GM12878 (cell line): ENCODE data around the gene PDCD7. TPM values are rescaled to one million over a fixed set of nuclear protein-coding genes. Genes with fewer than 3 reads are reported as not detected.

ENCODE experiments used
- ATAC-seq: fragments of 200-7000 bp; cut with Tn5 transposase; 3 replicates; pipeline ENCODE4 v1.9.1; 2020; ENCODE audit warnings: mild to moderate bottlenecking, moderate library complexity
- BruUV-seq: library from RNA; stranded (reverse); fragments of 400-500 nt; replicated peaks from 2 replicates; lab custom pipeline; 2021; lab: Mats Ljungman, UMichigan
- CTCF ChIA-PET: fragments of 300-600 bp; sonication (Branson Sonifier 250); formaldehyde crosslinking; extraction: SDS; loops from one replicate; lab custom pipeline; 2021; ENCODE audit warnings: inconsistent platforms; lab: Yijun Ruan, JAX
- POLR2A ChIA-PET: fragments of 350-600 bp; formaldehyde crosslinking; extraction: SDS; loops from one replicate; lab custom pipeline; 2021; ENCODE audit warnings: inconsistent platforms; lab: Charles Lee
- RAD21 ChIA-PET: fragments of 300-600 bp; sonication (Branson Sonifier 250); formaldehyde crosslinking; loops from one replicate; lab custom pipeline; 2023; ENCODE audit warnings: antibody characterized with exemption; ENCODE audit not compliant: unreplicated experiment; lab: Charles Lee
- SMC1A ChIA-PET: fragments of 300-600 bp; sonication (Branson Sonifier 250); formaldehyde crosslinking; loops from one replicate; lab custom pipeline; 2023; ENCODE audit not compliant: unreplicated experiment, uncharacterized antibody; lab: Charles Lee
- DNase-seq: peaks from one replicate; pipeline ENCODE4 v3.0.0-alpha.2; 2011; ENCODE audit warnings: low read depth, low spot score
- FAIRE-seq: peaks from 3 replicates; lab custom pipeline; 2011; peaks lifted over from hg19 to GRCh38; lab: Jason Lieb, UNC
- H2AFZ ChIP-seq: 2 replicates; pipeline ENCODE4 v1.6.0; 2011; ENCODE audit warnings: low read depth, low read length, control low read depth; ENCODE audit not compliant: control insufficient read depth
- H3K27ac ChIP-seq: 2 replicates; pipeline ENCODE4 v1.5.1; 2011; ENCODE audit warnings: control low read depth; ENCODE audit not compliant: control insufficient read depth, insufficient read depth
- H3K27me3 ChIP-seq, 2 experiments: replicated peaks in 1 of 2; 2 replicates each; pipeline versions ENCODE4 v1.6.0 to v1.6.1; 2011; ENCODE audit warnings: low read length in 1 of 2; ENCODE audit not compliant: control insufficient read depth in 2 of 2, insufficient read depth in 2 of 2
- H3K36me3 ChIP-seq, 2 experiments: 2 replicates each; pipeline ENCODE4 v1.5.1; 2011; ENCODE audit warnings: low read length in 1 of 2; ENCODE audit not compliant: control insufficient read depth in 2 of 2, insufficient read depth in 2 of 2
- H3K4me1 ChIP-seq: 2 replicates; pipeline ENCODE4 v1.6.1; 2011; ENCODE audit warnings: mild to moderate bottlenecking, low read length, moderate library complexity, mixed read lengths; ENCODE audit not compliant: control insufficient read depth, insufficient read depth
- H3K4me2 ChIP-seq: 2 replicates; pipeline ENCODE4 v1.6.0; 2011; ENCODE audit warnings: control low read depth; ENCODE audit not compliant: control insufficient read depth, insufficient read depth
- H3K4me3 ChIP-seq: fragments of 200-600 bp; sonication (generic); 2 replicates; pipeline ENCODE4 v1.5.1; 2016
- H3K79me2 ChIP-seq: 2 replicates; pipeline ENCODE4 v1.6.0; 2011; ENCODE audit warnings: low read length; ENCODE audit not compliant: control insufficient read depth, insufficient read depth
- H3K9ac ChIP-seq: 2 replicates; pipeline ENCODE4 v1.8.0; 2011; ENCODE audit warnings: low read length, control low read depth, mixed read lengths; ENCODE audit not compliant: control insufficient read depth, insufficient read depth
- H3K9me3 ChIP-seq: replicated peaks from 3 replicates; pipeline ENCODE4 v1.5.1; 2011; ENCODE audit warnings: mild to moderate bottlenecking, low read length; ENCODE audit not compliant: control insufficient read depth, insufficient read depth
- H4K20me1 ChIP-seq: 2 replicates; pipeline ENCODE4 v1.6.0; 2011; ENCODE audit not compliant: control insufficient read depth, insufficient read depth
- EGR1 ChIP-seq, 2 experiments: IDR thresholded peaks; 1 replicate in 1 of 2; 2 replicates in 1 of 2; pipeline ENCODE4 v1.6.1; 2011 to 2012; ENCODE audit warnings: low read depth in 2 of 2, low read length in 2 of 2, borderline replicate concordance in 1 of 2, mild to moderate bottlenecking in 1 of 2, moderate library complexity in 1 of 2
- NKRF ChIP-seq: fragments of 450-650 bp; conservative IDR thresholded peaks from 2 replicates; pipeline ENCODE4 v1.6.1; 2017; ENCODE audit warnings: mild to moderate bottlenecking, moderate library complexity
- REST ChIP-seq: IDR thresholded peaks from 2 replicates; pipeline ENCODE4 v1.6.1; 2012; ENCODE audit warnings: mild to moderate bottlenecking, low read depth, low read length
- SMC3 ChIP-seq: IDR thresholded peaks from 2 replicates; pipeline ENCODE4 v1.6.1; 2011; ENCODE audit warnings: low read length, improper control_type of control experiment, borderline replicate concordance
- SREBF2 ChIP-seq: IDR thresholded peaks from 2 replicates; pipeline ENCODE4 v1.6.1; 2012; ENCODE audit warnings: mild to moderate bottlenecking, low read length
- TCF12 ChIP-seq: IDR thresholded peaks from 2 replicates; pipeline ENCODE4 v1.6.1; 2011; ENCODE audit warnings: low read depth, mild to moderate bottlenecking, low read length
- ZZZ3 ChIP-seq: IDR thresholded peaks from 2 replicates; pipeline ENCODE4 v1.6.1; 2011; ENCODE audit warnings: low read depth; ENCODE audit not compliant: control insufficient read depth, insufficient read length
- WGBS: methylation state at CpG from one replicate; pipeline ENCODE4 v1.1.6; 2016; ENCODE audit warnings: low lambda C conversion rate; ENCODE audit not compliant: insufficient replicate concordance, insufficient coverage; ENCODE audit errors: missing lambda C conversion rate; 5-methylcytosine and 5-hydroxymethylcytosine counted together
- in situ Hi-C: fragments of 300-500 bp; cut with MboI; formaldehyde crosslinking; loops from 9 replicates; pipeline ENCODE4 v1.14.3; 2018; ENCODE audit warnings: mixed read lengths
- intact Hi-C: fragments of 100-400 bp; cut with micrococcal nuclease; formaldehyde crosslinking; loops from one replicate; pipeline ENCODE4 v1.14.2; 2022; ENCODE audit not compliant: unreplicated experiment
- polyA plus RNA-seq, 11 experiments: library from polyadenylated mRNA; depleted of rRNA in 4 of 11; unstranded in 6 of 11; stranded (reverse) in 5 of 11; fragments of >200 nt; fragmentation: Nextera tagmentation in 4 of 11; fragmentation: Illumina TruSeq in 1 of 11; extraction: Ambion mirVana in 4 of 11; extraction: Trizol in 1 of 11; gene quantifications; 1 replicate in 1 of 11; 2 replicates in 10 of 11; pipeline versions ENCODE4 v1.2.1 to v1.2.3, GENCODE V29; 2011 to 2016; ENCODE audit warnings: inconsistent platforms in 2 of 11, missing spikeins in 2 of 11, low read depth in 1 of 11
- total RNA-seq, 4 experiments: library from RNA; depleted of rRNA in 3 of 4; stranded (reverse); fragments of >200 nt in 3 of 4; fragmentation: Illumina TruSeq in 1 of 4; extraction: Trizol in 1 of 4; gene quantifications; 2 replicates each; pipeline versions ENCODE4 v1.2.1 to v1.2.3, GENCODE V29; 2013 to 2021
- TF ChIP-seq, protein P1 (sequence below): fragments of 450-650 bp; IDR thresholded peaks from 2 replicates; pipeline ENCODE4 v1.6.1; 2017; ENCODE audit warnings: mild to moderate bottlenecking, low read depth, inconsistent platforms; ENCODE audit not compliant: poor library complexity, severe bottlenecking
- TF ChIP-seq, protein P2 (sequence below): fragments of 150-350 bp; IDR thresholded peaks from 2 replicates; pipeline ENCODE4 v1.6.1; 2014; ENCODE audit warnings: mild to moderate bottlenecking, low read depth, low read length
- TF ChIP-seq, protein P3 (sequence below): fragments of 450-650 bp; IDR thresholded peaks from 2 replicates; pipeline ENCODE4 v1.6.1; 2017; ENCODE audit warnings: low read depth, mild to moderate bottlenecking, moderate library complexity

The PDCD7 gene
- total and polyA plus RNA-seq, 10 of the 15 experiments (the other 5 are each of a cell fraction or from before 2014, with no cell fraction given) = 4.2 to 24.2 (median 13.4) TPM

DNA sequence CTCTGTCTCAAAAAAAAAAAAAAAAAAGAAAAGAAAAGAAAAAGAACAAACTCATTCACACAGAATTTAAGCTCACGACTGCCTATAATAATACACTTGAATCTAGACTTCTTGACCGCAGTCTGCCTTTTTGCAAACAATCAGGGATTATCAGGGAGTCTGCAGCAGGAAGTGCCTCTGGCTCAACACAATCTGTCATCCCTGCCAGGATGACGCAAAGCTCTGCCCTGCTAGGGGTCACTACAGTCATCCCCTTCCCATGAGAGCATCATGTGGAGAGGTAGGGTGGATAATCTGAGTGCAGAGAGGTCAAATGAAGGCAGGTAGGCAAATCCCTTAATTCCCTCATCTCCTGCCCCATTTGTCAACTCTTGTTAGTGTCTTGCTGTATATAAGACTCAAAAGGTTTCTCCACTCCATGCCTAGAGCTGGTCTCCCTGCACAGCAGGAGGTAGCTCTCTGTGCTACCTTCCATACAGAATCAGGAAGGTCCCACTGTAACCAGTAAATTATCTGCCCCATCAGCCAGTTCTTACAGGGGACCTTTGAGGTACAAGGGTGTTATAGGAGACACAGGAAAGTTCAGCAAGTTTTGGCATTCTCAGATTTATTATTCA lies 22.8 kb downstream of the PDCD7 start:
- POLR2A ChIA-PET = interaction anchor here (0.6 kb wide), 1 partner anchor 127 kb away, joined by 3 read pairs; no protein-coding TSS in a partner anchor
- no peaks in the 10 kb centered on the region for H3K27me3 ChIP-seq
- 93% methylated on average over 3 of the region's 3 CpGs for WGBS
- no peak overlapping the region for H3K9ac ChIP-seq
- no peak for FAIRE-seq
- no peak overlapping the region for H2AFZ ChIP-seq
- no peak for DNase-seq
- H3K9me3 ChIP-seq = no peaks in the 10 kb centered on the region
- peaks cover 0 to 12% of the 10 kb centered on the region in 2 experiments; a peak in 2 of 4 replicates for H3K36me3 ChIP-seq
- H3K4me3 ChIP-seq = no peak overlapping the region
- H4K20me1 ChIP-seq = no peaks in the 10 kb centered on the region
- no peaks in the 10 kb centered on the region for H3K79me2 ChIP-seq
- in situ Hi-C loops = no loop called here
- SMC1A ChIA-PET = no interaction called here
- H3K4me1 ChIP-seq = no peaks in the 10 kb centered on the region
- intact Hi-C loops = no loop called here
- RAD21 ChIA-PET = no interaction called here
- no peak for TF ChIP-seq ZZZ3
- no peak for TF ChIP-seq EGR1 (IDR thresholded peaks at IDR 0.05; ENCODE audit: borderline replicate concordance in 1 of 2, low read depth in 2 of 2, low read length in 2 of 2)
- TF ChIP-seq, protein P1, sequence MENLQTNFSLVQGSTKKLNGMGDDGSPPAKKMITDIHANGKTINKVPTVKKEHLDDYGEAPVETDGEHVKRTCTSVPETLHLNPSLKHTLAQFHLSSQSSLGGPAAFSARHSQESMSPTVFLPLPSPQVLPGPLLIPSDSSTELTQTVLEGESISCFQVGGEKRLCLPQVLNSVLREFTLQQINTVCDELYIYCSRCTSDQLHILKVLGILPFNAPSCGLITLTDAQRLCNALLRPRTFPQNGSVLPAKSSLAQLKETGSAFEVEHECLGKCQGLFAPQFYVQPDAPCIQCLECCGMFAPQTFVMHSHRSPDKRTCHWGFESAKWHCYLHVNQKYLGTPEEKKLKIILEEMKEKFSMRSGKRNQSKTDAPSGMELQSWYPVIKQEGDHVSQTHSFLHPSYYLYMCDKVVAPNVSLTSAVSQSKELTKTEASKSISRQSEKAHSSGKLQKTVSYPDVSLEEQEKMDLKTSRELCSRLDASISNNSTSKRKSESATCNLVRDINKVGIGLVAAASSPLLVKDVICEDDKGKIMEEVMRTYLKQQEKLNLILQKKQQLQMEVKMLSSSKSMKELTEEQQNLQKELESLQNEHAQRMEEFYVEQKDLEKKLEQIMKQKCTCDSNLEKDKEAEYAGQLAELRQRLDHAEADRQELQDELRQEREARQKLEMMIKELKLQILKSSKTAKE = no peak
- no peak for TF ChIP-seq SMC3
- TF ChIP-seq, protein P2, sequence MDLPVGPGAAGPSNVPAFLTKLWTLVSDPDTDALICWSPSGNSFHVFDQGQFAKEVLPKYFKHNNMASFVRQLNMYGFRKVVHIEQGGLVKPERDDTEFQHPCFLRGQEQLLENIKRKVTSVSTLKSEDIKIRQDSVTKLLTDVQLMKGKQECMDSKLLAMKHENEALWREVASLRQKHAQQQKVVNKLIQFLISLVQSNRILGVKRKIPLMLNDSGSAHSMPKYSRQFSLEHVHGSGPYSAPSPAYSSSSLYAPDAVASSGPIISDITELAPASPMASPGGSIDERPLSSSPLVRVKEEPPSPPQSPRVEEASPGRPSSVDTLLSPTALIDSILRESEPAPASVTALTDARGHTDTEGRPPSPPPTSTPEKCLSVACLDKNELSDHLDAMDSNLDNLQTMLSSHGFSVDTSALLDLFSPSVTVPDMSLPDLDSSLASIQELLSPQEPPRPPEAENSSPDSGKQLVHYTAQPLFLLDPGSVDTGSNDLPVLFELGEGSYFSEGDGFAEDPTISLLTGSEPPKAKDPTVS = no peak
- TF ChIP-seq NKRF = no peak
- no peak for TF ChIP-seq TCF12
- TF ChIP-seq REST = no peak
- TF ChIP-seq, protein P3, sequence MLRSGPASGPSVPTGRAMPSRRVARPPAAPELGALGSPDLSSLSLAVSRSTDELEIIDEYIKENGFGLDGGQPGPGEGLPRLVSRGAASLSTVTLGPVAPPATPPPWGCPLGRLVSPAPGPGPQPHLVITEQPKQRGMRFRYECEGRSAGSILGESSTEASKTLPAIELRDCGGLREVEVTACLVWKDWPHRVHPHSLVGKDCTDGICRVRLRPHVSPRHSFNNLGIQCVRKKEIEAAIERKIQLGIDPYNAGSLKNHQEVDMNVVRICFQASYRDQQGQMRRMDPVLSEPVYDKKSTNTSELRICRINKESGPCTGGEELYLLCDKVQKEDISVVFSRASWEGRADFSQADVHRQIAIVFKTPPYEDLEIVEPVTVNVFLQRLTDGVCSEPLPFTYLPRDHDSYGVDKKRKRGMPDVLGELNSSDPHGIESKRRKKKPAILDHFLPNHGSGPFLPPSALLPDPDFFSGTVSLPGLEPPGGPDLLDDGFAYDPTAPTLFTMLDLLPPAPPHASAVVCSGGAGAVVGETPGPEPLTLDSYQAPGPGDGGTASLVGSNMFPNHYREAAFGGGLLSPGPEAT = no peak
- no peak for TF ChIP-seq SREBF2
- CTCF ChIA-PET = interaction anchor here (1.0 kb wide), 1 partner anchor 77 kb away, joined by 3 read pairs; no protein-coding TSS in a partner anchor
- no TSS peak for BruUV-seq
- H3K4me2 ChIP-seq = no peak overlapping the region
- no peak for ATAC-seq
- no peak overlapping the region for H3K27ac ChIP-seq
